Mucosa of descending colon (tissue), 3 donors: ENCODE measurements around the gene CLSTN2. TPM values are rescaled to one million over a fixed set of nuclear protein-coding genes. Genes with fewer than 3 reads are reported as not detected.

Source experiments
- ATAC-seq: fragments of 200-7000 bp; cut with Tn5 transposase; one replicate; pipeline ENCODE4 v1.9.1; 2020; ENCODE audit warnings: mild to moderate bottlenecking, moderate library complexity
- DNase-seq, 3 donors: peaks; one replicate each; pipeline ENCODE4 v3.0.0-alpha.2; 2020
- H3K36me3 ChIP-seq: fragments of 200-600 bp; one replicate; pipeline ENCODE4 v1.8.0; 2021; ENCODE audit warnings: low read depth, mild to moderate bottlenecking
- H3K4me1 ChIP-seq: fragments of 200-600 bp; one replicate; pipeline ENCODE4 v1.8.0; 2021; ENCODE audit warnings: low read depth, mild to moderate bottlenecking
- H3K4me3 ChIP-seq: fragments of 200-600 bp; one replicate; pipeline ENCODE4 v1.8.0; 2021; ENCODE audit warnings: mild to moderate bottlenecking
- H3K9me3 ChIP-seq: fragments of 200-600 bp; one replicate; pipeline ENCODE4 v1.8.0; 2021; ENCODE audit warnings: mild to moderate bottlenecking
- intact Hi-C, 2 donors: fragments of 100-400 bp; cut with DNase I in 1 of 2; cut with micrococcal nuclease in 1 of 2; formaldehyde crosslinking; loops; one replicate each; pipeline versions ENCODE4 v1.11.0 to v1.11.1; 2022; cut with DNase I, micrococcal nuclease
- total RNA-seq, 3 donors: library from RNA; stranded (reverse); fragmentation: NEBNext Ultra II Directional in 2 of 3; extraction: Animal tissue kit (Norgen Biotek cat#: 25700) in 2 of 3; gene quantifications; one replicate each; pipeline versions ENCODE4 v1.2.1 to v1.2.4, GENCODE V29; 2021 to 2023
- TF ChIP-seq, protein P1 (sequence below): fragments of 200-600 bp; IDR thresholded peaks from one replicate; pipeline ENCODE4 v1.8.0; 2022; ENCODE audit warnings: antibody characterized with exemption, mild to moderate bottlenecking
- donor health status: DM: no; HTN: no; CAD: no; lungs with moderate emphysema.
- donor health status: DM: no; HTN: no; CAD: no.
- donor health status: DM: no; HTN: yes; CAD: no.

The CLSTN2 gene
- total RNA-seq, 3 donors from 2014 or later, result 0.90 to 5.3 (median 2.5) TPM

DNA sequence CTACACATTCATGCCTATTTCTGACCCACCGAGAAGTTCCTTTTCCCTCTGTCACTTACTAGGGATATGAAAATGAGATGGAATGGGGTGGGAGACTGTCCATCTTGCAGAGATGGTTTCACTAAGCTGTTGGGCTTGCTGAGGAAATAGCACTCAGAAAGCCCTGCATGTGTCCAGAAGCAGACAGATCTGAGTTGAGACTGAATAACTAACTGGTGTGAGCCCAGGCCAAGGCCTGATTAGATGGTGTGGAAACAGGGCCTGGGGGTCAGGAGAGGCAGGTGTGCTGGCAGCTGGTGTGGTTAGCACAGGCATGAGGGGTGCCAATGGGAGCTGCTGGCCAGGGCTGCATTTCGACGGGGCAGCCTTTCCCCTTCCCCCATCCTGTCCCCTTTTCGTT, 72.1 kb downstream of the CLSTN2 start:
- Histone ChIP-seq H3K4me3 (no peak overlapping the region), H3K4me1 (no peaks in the 10 kb centered on the region), H3K9me3 (no peaks in the 10 kb centered on the region), H3K36me3 (no peaks in the 10 kb centered on the region)
- TF ChIP-seq, protein P1, sequence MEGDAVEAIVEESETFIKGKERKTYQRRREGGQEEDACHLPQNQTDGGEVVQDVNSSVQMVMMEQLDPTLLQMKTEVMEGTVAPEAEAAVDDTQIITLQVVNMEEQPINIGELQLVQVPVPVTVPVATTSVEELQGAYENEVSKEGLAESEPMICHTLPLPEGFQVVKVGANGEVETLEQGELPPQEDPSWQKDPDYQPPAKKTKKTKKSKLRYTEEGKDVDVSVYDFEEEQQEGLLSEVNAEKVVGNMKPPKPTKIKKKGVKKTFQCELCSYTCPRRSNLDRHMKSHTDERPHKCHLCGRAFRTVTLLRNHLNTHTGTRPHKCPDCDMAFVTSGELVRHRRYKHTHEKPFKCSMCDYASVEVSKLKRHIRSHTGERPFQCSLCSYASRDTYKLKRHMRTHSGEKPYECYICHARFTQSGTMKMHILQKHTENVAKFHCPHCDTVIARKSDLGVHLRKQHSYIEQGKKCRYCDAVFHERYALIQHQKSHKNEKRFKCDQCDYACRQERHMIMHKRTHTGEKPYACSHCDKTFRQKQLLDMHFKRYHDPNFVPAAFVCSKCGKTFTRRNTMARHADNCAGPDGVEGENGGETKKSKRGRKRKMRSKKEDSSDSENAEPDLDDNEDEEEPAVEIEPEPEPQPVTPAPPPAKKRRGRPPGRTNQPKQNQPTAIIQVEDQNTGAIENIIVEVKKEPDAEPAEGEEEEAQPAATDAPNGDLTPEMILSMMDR, result no peak
- intact Hi-C loops, result no loop called here
- no peak for DNase-seq
- ATAC-seq, result no peak

DNA sequence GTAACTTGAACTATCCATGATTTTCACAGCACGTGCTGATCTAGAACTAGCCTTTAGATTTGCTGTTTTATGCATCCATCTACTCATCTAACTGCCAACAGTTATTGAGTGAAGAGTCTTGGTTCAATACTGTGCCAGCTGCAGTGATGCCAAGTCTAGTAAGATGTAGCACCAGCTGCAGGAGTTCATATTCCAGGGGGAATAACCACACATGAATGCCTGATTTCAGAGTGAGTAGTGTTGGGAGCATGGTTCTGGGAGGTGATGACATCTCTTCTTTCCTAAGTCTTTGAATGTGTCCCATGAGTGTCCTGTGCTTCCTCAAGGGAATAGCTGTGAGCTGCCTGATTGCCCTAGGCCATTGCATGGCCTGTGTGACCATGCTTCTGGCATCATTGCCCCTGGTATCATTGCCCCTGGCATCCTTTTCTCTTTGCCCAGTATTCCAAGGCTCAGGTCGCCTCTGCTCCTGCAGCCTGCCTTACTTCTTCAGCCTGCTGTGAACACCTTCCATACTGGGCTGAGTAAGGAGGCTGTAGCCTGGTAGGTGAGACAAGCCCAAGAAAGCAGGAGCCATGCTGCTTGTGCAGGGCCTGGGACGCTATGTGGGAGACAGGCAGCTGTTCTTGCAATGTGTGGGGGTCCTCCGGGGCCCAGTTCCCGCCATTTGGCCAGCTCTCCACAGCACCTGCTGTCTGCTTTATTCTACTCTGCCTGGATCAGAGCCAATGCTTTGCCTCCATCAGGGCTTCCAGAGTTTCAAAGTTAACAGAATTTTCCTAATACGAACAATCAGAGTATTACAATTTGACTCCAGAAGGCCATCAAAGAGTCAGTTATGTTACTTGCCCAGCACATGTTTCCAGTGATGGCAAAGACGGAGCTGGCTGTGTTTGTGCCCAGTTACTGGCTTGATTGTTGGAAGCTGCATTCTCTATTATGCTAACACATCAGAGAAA, 73.2 kb downstream of the CLSTN2 start:
- Histone ChIP-seq H3K9me3 (no peaks in the 10 kb centered on the region), H3K4me3 (no peak overlapping the region), H3K4me1 (no peaks in the 10 kb centered on the region), H3K36me3 (no peaks in the 10 kb centered on the region)
- no peak for DNase-seq
- ATAC-seq, result no peak
- intact Hi-C loops, result no loop called here
- TF ChIP-seq, protein P1, result no peak

DNA sequence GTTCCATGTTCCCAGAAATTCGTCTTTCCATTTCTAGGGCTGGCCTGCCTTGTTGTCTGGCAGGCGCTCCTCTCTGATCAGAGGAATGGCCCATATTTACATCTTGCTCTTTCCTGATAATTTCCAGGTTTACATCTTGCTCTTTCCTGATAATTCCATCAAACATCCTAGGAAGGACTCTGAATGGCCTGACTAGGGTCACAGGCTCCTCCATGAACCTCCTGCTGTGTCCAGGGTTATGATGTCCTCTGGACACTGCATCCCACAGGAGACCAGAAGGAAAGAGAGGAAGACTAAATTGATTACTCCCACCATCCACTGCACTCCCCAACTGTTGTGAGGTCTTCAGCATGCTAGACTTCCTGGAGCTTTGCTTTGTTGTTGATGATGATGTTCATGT, 75.4 kb downstream of the CLSTN2 start:
- no peaks in the 10 kb centered on the region for H3K4me1 ChIP-seq
- TF ChIP-seq, protein P1, result no peak
- ATAC-seq (no peak), DNase-seq (no peak)
- H3K36me3 ChIP-seq, result no peaks in the 10 kb centered on the region
- intact Hi-C loops, result no loop called here
- H3K9me3 ChIP-seq, result no peaks in the 10 kb centered on the region
- H3K4me3 ChIP-seq, result no peak overlapping the region

DNA sequence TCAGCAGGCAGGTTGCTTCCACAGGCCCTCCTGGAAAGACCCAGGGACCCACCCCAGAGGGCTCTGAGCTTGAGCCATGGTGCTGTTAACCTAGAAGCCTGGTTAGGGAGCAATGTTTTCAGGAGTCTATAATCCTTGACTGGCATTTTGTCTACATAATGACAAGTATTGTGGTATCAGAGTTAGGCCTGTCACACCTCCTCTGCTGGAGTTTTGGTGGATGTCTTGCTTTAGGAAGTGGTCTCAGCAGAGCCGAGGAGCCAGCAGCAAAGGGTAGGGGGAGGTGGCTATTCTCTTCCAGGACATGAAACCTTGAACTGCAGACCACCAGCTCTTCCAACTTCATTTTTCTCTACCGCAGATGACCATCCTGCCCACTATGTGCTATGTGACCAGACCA, 76.1 kb downstream of the CLSTN2 start:
- intact Hi-C loops, result no loop called here
- no peak overlapping the region for H3K4me3 ChIP-seq
- no peaks in the 10 kb centered on the region for H3K4me1 ChIP-seq
- DNase-seq (no peak), ATAC-seq (no peak)
- no peaks in the 10 kb centered on the region for H3K9me3 ChIP-seq
- no peaks in the 10 kb centered on the region for H3K36me3 ChIP-seq
- TF ChIP-seq, protein P1, result no peak

DNA sequence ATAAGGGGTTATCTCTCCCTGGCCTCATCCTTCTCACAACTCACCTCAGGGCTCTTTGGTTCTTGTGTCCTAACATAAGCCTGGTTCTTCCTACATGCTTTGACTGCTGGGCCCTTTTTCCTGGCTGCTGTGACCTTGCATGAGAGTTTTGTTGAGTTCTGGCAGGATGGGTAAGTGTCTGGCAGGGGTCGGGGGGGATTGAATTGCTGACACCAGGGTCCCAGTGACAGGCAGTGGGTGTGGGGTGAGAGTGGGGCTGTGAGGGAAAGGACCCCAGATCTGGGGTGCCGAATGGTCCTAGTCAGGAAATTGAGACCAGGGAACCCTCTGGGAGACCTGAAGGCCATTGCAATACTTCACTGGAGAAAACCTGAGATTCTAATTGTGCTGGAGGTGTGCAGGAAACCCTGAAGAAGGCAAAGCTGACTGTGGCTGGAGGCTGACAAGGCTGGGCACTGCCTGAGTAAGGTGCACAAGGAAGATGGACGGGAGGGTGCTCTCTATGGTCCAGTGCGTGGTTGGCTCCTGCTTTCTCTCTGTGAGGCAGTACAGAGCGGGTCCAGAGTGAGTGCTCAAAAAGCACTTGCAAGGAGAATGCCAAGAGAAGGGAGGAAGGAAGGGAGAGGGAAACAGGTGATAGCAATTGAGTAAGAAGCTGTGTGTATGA, 76.8 kb downstream of the CLSTN2 start:
- Histone ChIP-seq H3K9me3 (no peaks in the 10 kb centered on the region), H3K36me3 (no peaks in the 10 kb centered on the region), H3K4me1 (no peaks in the 10 kb centered on the region), H3K4me3 (no peak overlapping the region)
- intact Hi-C loops, result no loop called here
- ATAC-seq (no peak), DNase-seq (no peak)
- TF ChIP-seq, protein P1, result no peak
